NT2/D1 (cell line): ENCODE measurements around the gene ZYG11A.

Source experiments
- SUZ12 ChIP-seq: IDR thresholded peaks from 2 replicates; pipeline ENCODE4 v1.6.1; 2011; ENCODE audit not compliant: insufficient read length, insufficient read depth; ENCODE audit errors: extremely low read depth
- YY1 ChIP-seq: IDR thresholded peaks from 2 replicates; pipeline ENCODE4 v1.6.1; 2011; ENCODE audit not compliant: insufficient read length, insufficient read depth

DNA sequence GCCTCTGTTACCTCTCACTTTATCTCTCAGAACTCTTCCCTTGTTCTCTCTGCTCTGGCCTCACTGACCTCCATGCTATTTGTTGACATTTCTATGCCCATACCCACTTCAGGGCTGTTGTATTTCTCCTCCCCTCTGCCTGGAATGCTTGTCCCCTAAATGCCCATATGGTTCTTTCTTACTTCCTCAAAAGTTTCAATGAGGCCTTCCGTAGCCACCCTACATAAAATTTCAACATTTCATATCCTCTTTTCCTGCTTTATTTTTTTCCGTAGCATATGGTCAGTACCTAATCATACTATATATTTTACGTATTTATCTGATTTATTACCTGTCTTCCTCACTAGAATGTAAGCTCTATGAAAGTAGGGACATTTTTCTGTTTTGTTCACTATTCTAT is 47.1 kb upstream of the ZYG11A start:
- TF ChIP-seq SUZ12 (no peak), YY1 (no peak)
